HEK293T (cell line): Measurements from ENCODE around the gene LARGE1.

Source experiments
- CTCF ChIA-PET: fragments of 350-600 bp; formaldehyde crosslinking; extraction: SDS; loops from one replicate; lab custom pipeline; 2021; ENCODE audit warnings: antibody characterized with exemption, inconsistent platforms; lab: Yijun Ruan, JAX
- POLR2A ChIA-PET: fragments of 350-600 bp; formaldehyde crosslinking; extraction: SDS; loops from one replicate; lab custom pipeline; 2020; ENCODE audit warnings: antibody characterized with exemption, inconsistent platforms; lab: Yijun Ruan, JAX
- DNase-seq: peaks from one replicate; pipeline ENCODE4 v3.0.0; 2012; ENCODE audit warnings: mixed read lengths; ENCODE audit errors: extremely low spot score
- ARNT ChIP-seq: fragments of 450-650 bp; IDR thresholded peaks from 2 replicates; pipeline ENCODE4 v1.6.1; 2017; ENCODE audit warnings: mild to moderate bottlenecking
- BHLHE40 ChIP-seq: fragments of 450-650 bp; IDR thresholded peaks from 2 replicates; pipeline ENCODE4 v1.6.1; 2016; ENCODE audit warnings: mild to moderate bottlenecking, moderate library complexity, borderline replicate concordance
- CTBP1 ChIP-seq: fragments of 450-650 bp; IDR thresholded peaks from 2 replicates; pipeline ENCODE4 v1.6.1; 2016; ENCODE audit warnings: borderline replicate concordance
- ELF4 ChIP-seq: fragments of 450-650 bp; IDR thresholded peaks from 2 replicates; pipeline ENCODE4 v1.6.1; 2017; ENCODE audit warnings: antibody characterized with exemption
- FOXA1 ChIP-seq: fragments of 450-650 bp; IDR thresholded peaks from 2 replicates; pipeline ENCODE4 v1.6.1; 2016; ENCODE audit warnings: mild to moderate bottlenecking
- FOXK2 ChIP-seq: fragments of 450-650 bp; IDR thresholded peaks from 2 replicates; pipeline ENCODE4 v1.6.1; 2016; ENCODE audit warnings: mild to moderate bottlenecking
- FOXM1 ChIP-seq: fragments of 450-650 bp; IDR thresholded peaks from 2 replicates; pipeline ENCODE4 v1.6.1; 2017; ENCODE audit warnings: mild to moderate bottlenecking, borderline replicate concordance
- HDGF ChIP-seq: fragments of 450-650 bp; IDR thresholded peaks from 2 replicates; pipeline ENCODE4 v1.6.1; 2017; ENCODE audit warnings: antibody characterized with exemption, borderline replicate concordance
- L3MBTL2 ChIP-seq: fragments of 450-650 bp; conservative IDR thresholded peaks from 2 replicates; pipeline ENCODE4 v1.6.1; 2016; ENCODE audit warnings: mild to moderate bottlenecking
- LEF1 ChIP-seq: fragments of 450-650 bp; IDR thresholded peaks from 2 replicates; pipeline ENCODE4 v1.6.1; 2017; ENCODE audit warnings: mild to moderate bottlenecking, borderline replicate concordance
- NFRKB ChIP-seq: fragments of 450-650 bp; IDR thresholded peaks from 2 replicates; pipeline ENCODE4 v1.6.1; 2016; ENCODE audit warnings: mild to moderate bottlenecking, moderate library complexity
- SP1 ChIP-seq: fragments of 450-650 bp; IDR thresholded peaks from 2 replicates; pipeline ENCODE4 v1.6.1; 2017
- SUZ12 ChIP-seq: fragments of 450-650 bp; IDR thresholded peaks from 2 replicates; pipeline ENCODE4 v1.6.1; 2016; ENCODE audit warnings: mild to moderate bottlenecking
- TARDBP ChIP-seq: fragments of 450-650 bp; IDR thresholded peaks from 2 replicates; pipeline ENCODE4 v1.6.1; 2016
- ZNF384 ChIP-seq: fragments of 450-650 bp; IDR thresholded peaks from 2 replicates; pipeline ENCODE4 v1.6.1; 2016
- TF ChIP-seq, protein P1 (sequence below): fragments of 450-650 bp; IDR thresholded peaks from 2 replicates; pipeline ENCODE4 v1.6.1; 2016

Gene LARGE1

GRCh38 chr22:33455036-33455435 lies 465.2 kb downstream of the LARGE1 start:
- no peak for DNase-seq
- TF ChIP-seq FOXA1, result no peak
- no peak for TF ChIP-seq ELF4
- no peak for TF ChIP-seq ARNT
- no peak for TF ChIP-seq L3MBTL2
- TF ChIP-seq FOXK2, result no peak
- TF ChIP-seq, protein P1, sequence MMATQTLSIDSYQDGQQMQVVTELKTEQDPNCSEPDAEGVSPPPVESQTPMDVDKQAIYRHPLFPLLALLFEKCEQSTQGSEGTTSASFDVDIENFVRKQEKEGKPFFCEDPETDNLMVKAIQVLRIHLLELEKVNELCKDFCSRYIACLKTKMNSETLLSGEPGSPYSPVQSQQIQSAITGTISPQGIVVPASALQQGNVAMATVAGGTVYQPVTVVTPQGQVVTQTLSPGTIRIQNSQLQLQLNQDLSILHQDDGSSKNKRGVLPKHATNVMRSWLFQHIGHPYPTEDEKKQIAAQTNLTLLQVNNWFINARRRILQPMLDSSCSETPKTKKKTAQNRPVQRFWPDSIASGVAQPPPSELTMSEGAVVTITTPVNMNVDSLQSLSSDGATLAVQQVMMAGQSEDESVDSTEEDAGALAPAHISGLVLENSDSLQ, result no peak
- TF ChIP-seq HDGF, result no peak
- no peak for TF ChIP-seq BHLHE40
- TF ChIP-seq SUZ12, result no peak
- ChIA-PET CTCF (no interaction called here), POLR2A (no interaction called here)

DNA sequence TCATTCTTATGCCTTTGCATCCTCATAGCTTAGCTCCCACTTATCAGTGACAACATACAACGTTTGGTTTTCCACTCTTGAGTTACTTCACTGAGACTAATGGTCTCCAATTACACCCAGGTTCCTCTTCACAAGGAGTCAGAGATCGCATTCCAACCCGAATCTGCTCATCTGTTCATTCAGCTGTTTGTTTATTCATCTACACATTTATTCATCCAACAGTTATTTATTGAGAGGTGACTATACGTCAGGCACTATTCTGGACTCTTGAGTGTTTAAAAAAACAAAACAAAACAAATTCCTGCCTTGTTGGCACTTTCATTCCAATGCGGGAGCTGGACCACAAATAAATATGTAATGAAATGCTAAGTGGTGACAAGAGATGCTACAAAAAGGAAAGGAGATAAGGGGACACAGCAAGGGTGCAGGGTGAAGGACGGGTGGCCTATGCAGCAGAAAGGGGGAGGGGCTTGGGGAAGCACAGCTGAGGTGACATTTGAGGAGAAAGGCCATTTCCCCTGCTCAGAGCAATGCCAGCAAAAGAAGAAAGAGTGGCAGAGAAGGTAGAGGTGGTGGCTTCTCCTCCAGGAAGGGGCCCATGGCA lies 468.3 kb downstream of the LARGE1 start:
- TF ChIP-seq ELF4, result no peak
- no peak for TF ChIP-seq FOXA1
- TF ChIP-seq L3MBTL2, result no peak
- no peak for TF ChIP-seq FOXM1
- TF ChIP-seq ARNT, result no peak
- no peak for TF ChIP-seq ZNF384
- TF ChIP-seq NFRKB, result no peak
- no peak for TF ChIP-seq LEF1
- no peak for TF ChIP-seq HDGF
- TF ChIP-seq TARDBP, result no peak
- no peak for TF ChIP-seq CTBP1
- no peak for TF ChIP-seq SP1
- no peak for TF ChIP-seq BHLHE40
- CTCF ChIA-PET, result interaction anchor here (0.6 kb wide), 1 partner anchor 926 kb away, joined by 3 read pairs; no protein-coding TSS in a partner anchor
- DNase-seq, result no peak
- POLR2A ChIA-PET, result no interaction called here

DNA sequence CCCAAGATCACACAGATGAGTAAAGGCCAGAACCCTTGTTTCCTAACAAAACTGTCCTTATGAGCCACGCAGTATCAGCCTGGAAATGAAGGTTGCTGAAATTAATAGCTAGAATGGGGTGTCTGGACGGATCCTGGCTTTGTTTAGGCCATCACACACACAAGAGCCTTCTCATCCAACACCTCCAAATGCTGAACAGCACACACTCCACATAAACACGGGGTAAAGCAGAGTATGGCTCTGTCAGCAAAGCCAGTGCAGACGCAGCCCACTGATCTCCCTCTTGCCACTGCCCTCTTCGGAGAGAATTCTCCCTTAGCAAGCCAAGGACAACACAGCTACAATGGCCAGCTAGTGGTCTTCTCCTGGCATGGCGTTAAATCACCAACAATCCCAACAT lies 469.5 kb downstream of the LARGE1 start:
- POLR2A ChIA-PET, result no interaction called here
- no peak for DNase-seq
- TF ChIP-seq CTBP1, result no peak
- TF ChIP-seq FOXM1, result no peak
- TF ChIP-seq ELF4, result no peak
- no peak for TF ChIP-seq SP1
- no peak for TF ChIP-seq ZNF384
- TF ChIP-seq L3MBTL2, result no peak
- no peak for TF ChIP-seq LEF1
- no peak for TF ChIP-seq TARDBP
- TF ChIP-seq BHLHE40, result no peak
- no peak for TF ChIP-seq ARNT
- no peak for TF ChIP-seq NFRKB
- TF ChIP-seq, protein P1, result no peak
- TF ChIP-seq FOXA1, result no peak
- CTCF ChIA-PET, result no interaction called here

DNA sequence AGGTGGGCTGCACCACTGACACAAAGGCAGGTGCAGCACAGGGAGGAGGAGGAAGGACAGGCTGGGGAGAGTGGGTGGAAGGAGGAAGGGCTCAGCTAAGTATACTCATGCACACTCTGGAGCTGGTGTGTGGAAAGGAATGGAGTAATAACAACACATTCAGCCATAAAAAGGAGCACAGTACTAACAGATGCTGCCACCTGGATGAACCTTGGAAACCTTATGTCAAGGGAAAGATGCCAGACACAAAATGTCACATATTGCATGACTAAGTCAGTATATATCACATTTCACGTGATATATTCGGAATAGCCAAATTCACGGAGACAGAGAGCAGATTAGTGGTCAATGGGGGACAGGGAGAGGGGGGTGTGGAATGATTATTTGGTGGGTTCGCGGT lies 472.5 kb downstream of the LARGE1 start:
- ChIA-PET CTCF (no interaction called here), POLR2A (no interaction called here)
- no peak for TF ChIP-seq ZNF384
- TF ChIP-seq CTBP1, result no peak
- no peak for TF ChIP-seq LEF1
- no peak for TF ChIP-seq FOXA1
- DNase-seq, result no peak

GRCh38 chr22:33443683-33444082 lies 476.6 kb downstream of the LARGE1 start:
- TF ChIP-seq ARNT (no peak), ZNF384 (no peak), FOXA1 (no peak), LEF1 (no peak), FOXK2 (no peak), FOXM1 (no peak), SUZ12 (no peak), BHLHE40 (no peak), ELF4 (no peak), TARDBP (no peak)
- TF ChIP-seq, protein P1, result no peak
- ChIA-PET CTCF (no interaction called here), POLR2A (no interaction called here)
- DNase-seq, result no peak

- ChIA-PET CTCF (no interaction called here), POLR2A (no interaction called here)
- no peak for DNase-seq
- TF ChIP-seq SUZ12, result no peak
- no peak for TF ChIP-seq TARDBP
- TF ChIP-seq FOXA1, result no peak
- no peak for TF ChIP-seq L3MBTL2
- no peak for TF ChIP-seq CTBP1
- TF ChIP-seq BHLHE40, result no peak
These were observed 479.5 kb downstream of the LARGE1 start for GRCh38 chr22:33440756-33441155.

GRCh38 chr22:33438273-33438672 lies 482.0 kb downstream of the LARGE1 start:
- no peak for TF ChIP-seq TARDBP
- no peak for TF ChIP-seq ELF4
- no peak for TF ChIP-seq SP1
- CTCF ChIA-PET, result no interaction called here
- POLR2A ChIA-PET, result no interaction called here
- DNase-seq, result no peak
